Body of pancreas (tissue), 4 donors: ENCODE data around the gene MYO18B. TPM values are rescaled to one million over a fixed set of nuclear protein-coding genes. Genes with fewer than 3 reads are reported as not detected.

ENCODE experiments used
- ATAC-seq: fragments of 150-250 bp; one replicate; pipeline ENCODE4 v1.9.1; 2016
- DNase-seq, 4 donors: peaks; one replicate each; pipeline ENCODE4 v3.0.0-alpha.2; 2019
- H3K27ac ChIP-seq, 4 donors: fragments of 200-600 bp; sonication (generic); 1 replicate in 3 of 4; 2 replicates in 1 of 4; pipeline versions ENCODE4 v1.5.1 to v1.6.1; 2016 to 2019; ENCODE audit warnings: mild to moderate bottlenecking in 1 of 4, mixed read lengths in 1 of 4, moderate library complexity in 1 of 4
- H3K27me3 ChIP-seq, 2 donors: fragments of 200-600 bp; sonication (generic); one replicate each; pipeline ENCODE4 v1.6.0; 2016; ENCODE audit warnings: mild to moderate bottlenecking in 1 of 2
- H3K36me3 ChIP-seq, 2 donors: fragments of 200-600 bp; sonication (generic); replicated peaks in 1 of 2; 2 replicates each; pipeline ENCODE4 v1.5.1; 2016; ENCODE audit warnings: low read depth in 2 of 2; ENCODE audit not compliant: insufficient read depth in 1 of 2
- H3K4me1 ChIP-seq: fragments of 200-600 bp; sonication (generic); one replicate; pipeline ENCODE4 v1.6.0; 2016
- H3K4me3 ChIP-seq, 2 donors: fragments of 200-600 bp; sonication (generic); 1 replicate in 1 of 2; 2 replicates in 1 of 2; pipeline ENCODE4 v1.5.1; 2016 to 2019
- H3K9me3 ChIP-seq, 3 donors: fragments of 200-600 bp; sonication (generic); 1 replicate in 2 of 3; 2 replicates in 1 of 3; pipeline ENCODE4 v1.5.1; 2016
- CTCF ChIP-seq, 7 experiments: fragments of 450-650 bp in 4 of 7; fragments of 200-600 bp in 3 of 7; sonication (generic) in 3 of 7; IDR thresholded peaks; one replicate each; pipeline ENCODE4 v1.5.1; 2016 to 2019; ENCODE audit warnings: antibody characterized with exemption in 7 of 7
- POLR2A ChIP-seq, 3 donors: fragments of 450-650 bp; IDR thresholded peaks; one replicate each; pipeline ENCODE4 v1.6.1; 2016; ENCODE audit warnings: antibody characterized with exemption in 3 of 3, mild to moderate bottlenecking in 2 of 3
- WGBS, 2 donors: methylation state at CpG; one replicate each; pipeline ENCODE4 v1.1.5; 2017; 5-methylcytosine and 5-hydroxymethylcytosine counted together
- intact Hi-C: fragments of 100-400 bp; cut with DNase I; formaldehyde crosslinking; loops from one replicate; pipeline ENCODE4 v1.15.1; 2023
- total RNA-seq, 2 donors: library from RNA; depleted of rRNA; stranded (reverse); fragments of >200 nt; gene quantifications; one replicate each; pipeline ENCODE4 v1.1.0, GENCODE V29; 2016

Gene MYO18B
- total RNA-seq, 2 donors from 2014 or later, result 1.3 TPM; not detected in 1

GRCh38 chr22:26053737-26054316 is 311.8 kb downstream of the MYO18B start:
- Histone ChIP-seq H3K27me3 (no peaks in the 10 kb centered on the region), H3K9me3 (no peaks in the 10 kb centered on the region), H3K4me1 (no peaks in the 10 kb centered on the region), H3K27ac (no peak overlapping the region), H3K4me3 (no peak overlapping the region), H3K36me3 (no peaks in the 10 kb centered on the region)
- intact Hi-C loops, result no loop called here
- 56 to 63% methylated on average over 4 of the region's 4 CpGs for WGBS, 2 donors
- no peak for TF ChIP-seq POLR2A (IDR thresholded peaks at IDR 0.05)
- no peak for TF ChIP-seq CTCF (IDR thresholded peaks at IDR 0.05)
- ATAC-seq (no peak), DNase-seq (no peak)

GRCh38 chr22:26054841-26055605 is 313.0 kb downstream of the MYO18B start:
- H3K4me1 ChIP-seq, result no peaks in the 10 kb centered on the region
- H3K36me3 ChIP-seq, result no peaks in the 10 kb centered on the region
- no peaks in the 10 kb centered on the region for H3K27me3 ChIP-seq
- H3K27ac ChIP-seq, result no peak overlapping the region
- 43 to 47% methylated on average over 6 of the region's 6 CpGs for WGBS, 2 donors
- H3K9me3 ChIP-seq, result no peaks in the 10 kb centered on the region
- DNase-seq (no peak), ATAC-seq (no peak)
- no peak overlapping the region for H3K4me3 ChIP-seq
- intact Hi-C loops, result no loop called here
- TF ChIP-seq POLR2A (IDR thresholded peaks at IDR 0.05), result no peak
- TF ChIP-seq CTCF (IDR thresholded peaks at IDR 0.05), result no peak

GRCh38 chr22:26055693-26056092 is 313.7 kb downstream of the MYO18B start:
- intact Hi-C loops, result no loop called here
- Histone ChIP-seq H3K27me3 (no peaks in the 10 kb centered on the region), H3K4me1 (no peaks in the 10 kb centered on the region), H3K4me3 (no peak overlapping the region), H3K9me3 (no peaks in the 10 kb centered on the region), H3K36me3 (no peaks in the 10 kb centered on the region), H3K27ac (no peak overlapping the region)
- ATAC-seq (no peak), DNase-seq (no peak)
- WGBS, 2 donors, result 47 to 79% methylated on average over 1 of the region's 1 CpG
- TF ChIP-seq POLR2A (IDR thresholded peaks at IDR 0.05) (no peak), CTCF (IDR thresholded peaks at IDR 0.05) (no peak)

GRCh38 chr22:26056455-26057200 is 314.6 kb downstream of the MYO18B start:
- WGBS, 2 donors, result 64 to 66% methylated on average over 12 of the region's 12 CpGs
- ATAC-seq, result no peak

More at GRCh38 chr22:26056455-26057200, 314.6 kb downstream of the MYO18B start:
- Histone ChIP-seq H3K4me1 (no peaks in the 10 kb centered on the region), H3K4me3 (no peak overlapping the region), H3K27ac (no peak overlapping the region), H3K27me3 (no peaks in the 10 kb centered on the region), H3K9me3 (no peaks in the 10 kb centered on the region), H3K36me3 (no peaks in the 10 kb centered on the region)
- no peak for TF ChIP-seq POLR2A (IDR thresholded peaks at IDR 0.05)
- TF ChIP-seq CTCF (IDR thresholded peaks at IDR 0.05), result no peak
- no peak for DNase-seq
- intact Hi-C loops, result no loop called here
